Fibroblast of mammary gland (primary cell): ENCODE results near the gene CTSS.

Experiments used
- DNase-seq: peaks from one replicate; pipeline ENCODE4 v3.0.0-alpha.2; 2010; ENCODE audit warnings: low read depth
- H3K4me3 ChIP-seq: 2 replicates; pipeline ENCODE4 v1.5.1; 2011; ENCODE audit warnings: low read depth, mild to moderate bottlenecking, low read length, moderate library complexity; ENCODE audit not compliant: control insufficient read depth
- TF ChIP-seq, protein P1 (sequence below): conservative IDR thresholded peaks from 2 replicates; pipeline ENCODE4 v1.5.1; 2011; ENCODE audit warnings: low read depth, low read length, inconsistent platforms; ENCODE audit not compliant: control insufficient read depth, insufficient read depth

CTSS gene

GRCh38 chr1:150793221-150793620, 27.6 kb upstream of the CTSS start:
- TF ChIP-seq, protein P1, sequence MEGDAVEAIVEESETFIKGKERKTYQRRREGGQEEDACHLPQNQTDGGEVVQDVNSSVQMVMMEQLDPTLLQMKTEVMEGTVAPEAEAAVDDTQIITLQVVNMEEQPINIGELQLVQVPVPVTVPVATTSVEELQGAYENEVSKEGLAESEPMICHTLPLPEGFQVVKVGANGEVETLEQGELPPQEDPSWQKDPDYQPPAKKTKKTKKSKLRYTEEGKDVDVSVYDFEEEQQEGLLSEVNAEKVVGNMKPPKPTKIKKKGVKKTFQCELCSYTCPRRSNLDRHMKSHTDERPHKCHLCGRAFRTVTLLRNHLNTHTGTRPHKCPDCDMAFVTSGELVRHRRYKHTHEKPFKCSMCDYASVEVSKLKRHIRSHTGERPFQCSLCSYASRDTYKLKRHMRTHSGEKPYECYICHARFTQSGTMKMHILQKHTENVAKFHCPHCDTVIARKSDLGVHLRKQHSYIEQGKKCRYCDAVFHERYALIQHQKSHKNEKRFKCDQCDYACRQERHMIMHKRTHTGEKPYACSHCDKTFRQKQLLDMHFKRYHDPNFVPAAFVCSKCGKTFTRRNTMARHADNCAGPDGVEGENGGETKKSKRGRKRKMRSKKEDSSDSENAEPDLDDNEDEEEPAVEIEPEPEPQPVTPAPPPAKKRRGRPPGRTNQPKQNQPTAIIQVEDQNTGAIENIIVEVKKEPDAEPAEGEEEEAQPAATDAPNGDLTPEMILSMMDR = no peak
- no peak for DNase-seq
- H3K4me3 ChIP-seq = no peak overlapping the region

DNA sequence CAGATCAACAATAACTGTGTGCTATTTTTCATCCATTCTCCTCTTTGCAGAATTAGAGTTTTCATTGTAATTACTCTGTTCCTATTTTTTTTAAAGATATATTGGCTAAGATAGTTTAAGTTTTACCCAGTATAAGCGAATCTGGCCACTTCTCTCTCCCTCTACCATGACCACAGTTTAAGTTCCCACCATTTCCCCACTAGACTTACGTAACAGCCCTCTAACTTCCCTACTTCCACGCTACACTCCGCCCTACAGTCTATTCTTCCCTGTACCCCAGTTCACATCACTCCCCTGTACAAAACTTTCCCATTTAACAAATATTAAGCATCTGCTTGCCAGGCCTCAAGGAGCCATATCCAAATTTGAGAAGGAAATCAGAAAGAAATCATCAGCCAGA, 26.0 kb upstream of the CTSS start:
- TF ChIP-seq, protein P1 = no peak
- H3K4me3 ChIP-seq = no peak overlapping the region
- no peak for DNase-seq

GRCh38 chr1:150789396-150789795, 23.8 kb upstream of the CTSS start:
- TF ChIP-seq, protein P1 = no peak
- no peak for DNase-seq
- no peak overlapping the region for H3K4me3 ChIP-seq

- TF ChIP-seq, protein P1 = no peak
- H3K4me3 ChIP-seq = no peak overlapping the region
- no peak for DNase-seq
Measured at GRCh38 chr1:150788946-150789345, 23.4 kb upstream of the CTSS start.

DNA sequence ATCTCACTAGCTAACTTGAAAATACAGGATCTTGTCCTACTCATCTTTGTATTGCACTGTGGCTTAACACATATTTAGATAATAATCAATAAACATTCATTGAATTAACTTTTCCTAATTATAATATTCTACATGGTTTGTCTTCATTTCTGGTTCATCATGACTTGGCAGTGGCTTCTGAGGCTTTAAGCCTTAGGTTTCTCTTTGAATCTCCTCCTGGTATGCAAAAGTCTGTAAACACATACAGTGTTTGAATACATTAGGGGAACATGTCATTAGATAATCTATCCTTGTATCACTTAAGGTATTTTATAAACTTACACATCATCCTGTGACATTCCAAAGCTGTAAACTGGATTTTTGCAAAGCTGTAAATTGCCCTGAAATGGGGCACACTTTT, 21.9 kb upstream of the CTSS start:
- TF ChIP-seq, protein P1 = no peak
- no peak for DNase-seq
- no peak overlapping the region for H3K4me3 ChIP-seq

DNA sequence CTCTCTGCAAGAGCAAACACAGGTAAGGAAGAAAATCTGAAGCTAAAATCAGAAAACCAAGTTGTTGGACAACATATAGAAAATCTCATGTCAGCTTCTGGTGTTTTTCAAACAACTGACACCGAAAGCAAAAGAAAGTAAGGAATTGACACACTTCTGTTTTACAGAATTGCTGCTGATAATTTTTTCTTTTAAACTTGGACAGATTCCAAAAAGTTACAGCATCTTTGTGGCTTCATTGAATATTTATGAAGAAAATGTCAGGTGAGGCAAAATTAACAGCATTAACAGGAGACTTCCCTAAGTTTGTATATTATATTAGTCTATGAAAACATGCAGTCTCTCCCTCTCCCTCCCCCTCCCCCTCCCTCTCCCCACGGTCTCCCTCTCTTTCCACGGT, 14.9 kb upstream of the CTSS start:
- no peak for DNase-seq
- no peak overlapping the region for H3K4me3 ChIP-seq
- TF ChIP-seq, protein P1 = no peak

- TF ChIP-seq, protein P1 = no peak
- DNase-seq = no peak
- no peak overlapping the region for H3K4me3 ChIP-seq
Measured at GRCh38 chr1:150778409-150778808, 12.8 kb upstream of the CTSS start.
